H9 (cell line): ENCODE results near the gene OAS2. TPM values are rescaled to one million over a fixed set of nuclear protein-coding genes. Genes with fewer than 3 reads are reported as not detected.

Source experiments
- DNase-seq: peaks from one replicate; pipeline ENCODE4 v3.0.0-alpha.2; 2017
- H2AFZ ChIP-seq: one replicate; pipeline ENCODE4 v1.6.1; 2013; ENCODE audit warnings: mild to moderate bottlenecking, low read length, control low read depth, moderate library complexity
- H2AK5ac ChIP-seq: 2 replicates; pipeline ENCODE4 v1.6.1; 2013; ENCODE audit warnings: low read length, control low read depth, mixed read lengths; ENCODE audit not compliant: insufficient read length
- H2BK120ac ChIP-seq: one replicate; pipeline ENCODE4 v1.6.1; 2013; ENCODE audit warnings: low read depth, mild to moderate bottlenecking, low read length, control low read depth, inconsistent platforms; ENCODE audit not compliant: poor library complexity, severe bottlenecking
- H2BK12ac ChIP-seq: 2 replicates; pipeline ENCODE4 v1.6.1; 2013; ENCODE audit warnings: low read length, control low read depth, mixed read lengths, low read depth; ENCODE audit not compliant: insufficient read length
- H2BK15ac ChIP-seq: 2 replicates; pipeline ENCODE4 v1.6.1; 2013; ENCODE audit warnings: low read depth, low read length, control low read depth
- H2BK20ac ChIP-seq: one replicate; pipeline ENCODE4 v1.6.1; 2013; ENCODE audit warnings: low read depth, mild to moderate bottlenecking, low read length, control low read depth, inconsistent platforms; ENCODE audit not compliant: poor library complexity, severe bottlenecking
- H2BK5ac ChIP-seq: 2 replicates; pipeline ENCODE4 v1.6.1; 2013; ENCODE audit warnings: low read length, control low read depth, mixed read lengths; ENCODE audit not compliant: insufficient read length
- H3K14ac ChIP-seq: 2 replicates; pipeline ENCODE4 v1.6.1; 2013; ENCODE audit warnings: low read length, control low read depth; ENCODE audit not compliant: insufficient read depth
- H3K18ac ChIP-seq: 2 replicates; pipeline ENCODE4 v1.6.1; 2013; ENCODE audit warnings: low read depth, mild to moderate bottlenecking, mixed read lengths, low read length, control low read depth; ENCODE audit not compliant: insufficient read length
- H3K23ac ChIP-seq: 2 replicates; pipeline ENCODE4 v1.6.1; 2013; ENCODE audit warnings: low read length, control low read depth, mixed read lengths, low read depth; ENCODE audit not compliant: insufficient read length
- H3K23me2 ChIP-seq: 2 replicates; pipeline ENCODE4 v1.6.1; 2013; ENCODE audit warnings: low read depth, mild to moderate bottlenecking, mixed read lengths, low read length, control low read depth; ENCODE audit not compliant: insufficient read length, poor library complexity, severe bottlenecking
- H3K27ac ChIP-seq: 2 replicates; pipeline ENCODE4 v1.5.1; 2013; ENCODE audit warnings: low read length, control low read depth, mixed read lengths, low read depth; ENCODE audit not compliant: insufficient read length
- H3K27me3 ChIP-seq: 2 replicates; pipeline ENCODE4 v1.6.1; 2013; ENCODE audit warnings: low read length, control low read depth, inconsistent platforms; ENCODE audit not compliant: insufficient read depth
- H3K4ac ChIP-seq: 2 replicates; pipeline ENCODE4 v1.6.1; 2013; ENCODE audit warnings: low read depth, mild to moderate bottlenecking, control low read depth, inconsistent platforms, low read length, moderate library complexity
- H3K4me1 ChIP-seq: 2 replicates; pipeline ENCODE4 v1.6.1; 2013; ENCODE audit warnings: low read length, control low read depth, inconsistent platforms; ENCODE audit not compliant: insufficient read depth
- H3K4me2 ChIP-seq: 2 replicates; pipeline ENCODE4 v1.6.1; 2013; ENCODE audit warnings: low read length, control low read depth, mixed read lengths; ENCODE audit not compliant: insufficient read length, insufficient read depth
- H3K56ac ChIP-seq: 2 replicates; pipeline ENCODE4 v1.6.1; 2013; ENCODE audit warnings: low read depth, mild to moderate bottlenecking, mixed read lengths, low read length, control low read depth; ENCODE audit not compliant: insufficient read length
- H3K79me1 ChIP-seq: 2 replicates; pipeline ENCODE4 v1.6.1; 2013; ENCODE audit warnings: low read depth, mild to moderate bottlenecking, moderate library complexity, low read length, control low read depth, inconsistent platforms; ENCODE audit not compliant: insufficient read depth, poor library complexity, severe bottlenecking
- H3K79me2 ChIP-seq: 2 replicates; pipeline ENCODE4 v1.6.1; 2013; ENCODE audit warnings: low read length, control low read depth, inconsistent platforms; ENCODE audit not compliant: insufficient read depth
- H3K9ac ChIP-seq: 2 replicates; pipeline ENCODE4 v1.6.1; 2013; ENCODE audit warnings: low read length, control low read depth, mixed read lengths; ENCODE audit not compliant: insufficient read length; ENCODE audit errors: extremely low read depth
- H3K9me3 ChIP-seq: one replicate; pipeline ENCODE4 v1.6.1; 2013; ENCODE audit warnings: low read depth, low read length, inconsistent platforms; ENCODE audit not compliant: control insufficient read depth
- H3T11ph ChIP-seq: one replicate; pipeline ENCODE4 v1.6.1; 2013; ENCODE audit warnings: mild to moderate bottlenecking, low read length, control low read depth, inconsistent platforms
- H4K20me1 ChIP-seq: one replicate; pipeline ENCODE4 v1.6.1; 2013; ENCODE audit not compliant: control insufficient read depth, insufficient read length, insufficient read depth
- H4K5ac ChIP-seq: 2 replicates; pipeline ENCODE4 v1.6.1; 2013; ENCODE audit warnings: low read depth, mild to moderate bottlenecking, mixed read lengths, low read length, control low read depth; ENCODE audit not compliant: insufficient read length
- H4K8ac ChIP-seq: replicated peaks from 2 replicates; pipeline ENCODE4 v1.6.1; 2013; ENCODE audit warnings: low read length, control low read depth, mixed read lengths, low read depth; ENCODE audit not compliant: insufficient read length
- H4K91ac ChIP-seq: 2 replicates; pipeline ENCODE4 v1.6.1; 2013; ENCODE audit warnings: low read depth, mild to moderate bottlenecking, moderate library complexity, mixed read lengths, low read length, control low read depth; ENCODE audit not compliant: insufficient read length
- H3K27ac Mint-ChIP-seq, 3 experiments: 2 replicates in 2 of 3; 3 replicates in 1 of 3; pipeline ENCODE4 v1.8.0; 2020 to 2021; ENCODE audit warnings: mixed read lengths in 3 of 3, mild to moderate bottlenecking in 1 of 3, moderate library complexity in 1 of 3
- H3K27me3 Mint-ChIP-seq: 2 replicates; pipeline ENCODE4 v1.8.0; 2021; ENCODE audit warnings: low read depth, mild to moderate bottlenecking, moderate library complexity, mixed read lengths
- H3K36me3 Mint-ChIP-seq, 3 experiments: 2 replicates in 2 of 3; 3 replicates in 1 of 3; pipeline ENCODE4 v1.8.0; 2020 to 2021; ENCODE audit warnings: low read depth in 3 of 3, mixed read lengths in 3 of 3; ENCODE audit not compliant: insufficient read depth in 1 of 3
- H3K4me1 Mint-ChIP-seq, 2 experiments: 2 replicates each; pipeline ENCODE4 v1.8.0; 2020; ENCODE audit warnings: mixed read lengths in 2 of 2
- H3K4me3 Mint-ChIP-seq, 2 experiments: 2 replicates in 1 of 2; 3 replicates in 1 of 2; pipeline ENCODE4 v1.8.0; 2020 to 2021; ENCODE audit warnings: mild to moderate bottlenecking in 2 of 2, mixed read lengths in 2 of 2, moderate library complexity in 1 of 2
- H3K9me3 Mint-ChIP-seq, 2 experiments: 2 replicates in 1 of 2; 3 replicates in 1 of 2; pipeline ENCODE4 v1.8.0; 2020; ENCODE audit warnings: mild to moderate bottlenecking in 2 of 2, mixed read lengths in 2 of 2, moderate library complexity in 1 of 2
- WGBS: extraction: QIAGEN DNeasy Blood & Tissue Kit; methylation state at CpG from one replicate; pipeline ENCODE4 v1.1.7; 2013; ENCODE audit warnings: missing lambda C conversion rate, low lambda C conversion rate, mixed read lengths; ENCODE audit not compliant: insufficient read length; ENCODE audit errors: extremely low coverage; 5-methylcytosine and 5-hydroxymethylcytosine counted together
- total RNA-seq: library from RNA; stranded (reverse); gene quantifications from 2 replicates; pipeline ENCODE4 v1.2.1, GENCODE V29; 2021
- TF ChIP-seq, protein P1 (sequence below): fragments of 200-600 bp; sonication (generic); conservative IDR thresholded peaks from 3 replicates; pipeline ENCODE4 v1.8.0; 2021; ENCODE audit warnings: antibody characterized with exemption, mild to moderate bottlenecking

Gene OAS2
- total RNA-seq, 1 experiment from 2014 or later: not detected

DNA sequence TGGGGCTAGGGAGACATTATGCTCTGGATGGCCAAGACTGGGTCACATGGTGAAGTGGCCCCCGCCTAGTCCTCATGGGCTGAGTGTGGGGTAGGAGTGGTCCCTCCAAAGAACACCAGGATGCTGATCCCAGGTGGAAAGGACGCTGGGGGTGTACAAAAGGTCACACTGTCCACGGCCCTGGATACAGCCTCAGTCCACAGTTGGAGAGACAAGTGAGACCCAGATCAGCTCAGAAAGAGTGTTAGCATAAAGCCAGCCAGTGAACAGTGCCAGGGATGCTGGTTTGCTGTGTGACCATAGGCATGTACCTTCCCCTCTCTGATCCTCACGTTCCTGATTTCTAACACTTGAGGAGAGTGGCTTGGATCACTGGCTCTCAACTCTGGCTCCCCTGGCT, 13.4 kb upstream of the OAS2 start:
- no peaks in the 10 kb centered on the region for H3K27me3 ChIP-seq
- H3K4me2 ChIP-seq: no peak overlapping the region
- Mint-ChIP-seq H3K4me3 (no peak overlapping the region), H3K4me1 (peaks cover 0 to 2% of the 10 kb centered on the region in 2 experiments; a peak in 1 of 4 replicates), H3K9me3 (peaks cover 4 to 14% of the 10 kb centered on the region in 2 experiments; a peak in 4 of 5 replicates), H3K36me3 (peaks cover 0 to 5% (median 2%) of the 10 kb centered on the region in 3 experiments; a peak in 5 of 7 replicates), H3K27ac (no peak overlapping the region), H3K27me3 (peaks cover 11% of the 10 kb centered on the region)
- no peak overlapping the region for H2AFZ ChIP-seq
- H3K23ac ChIP-seq: no peak overlapping the region
- no peak overlapping the region for H2BK15ac ChIP-seq
- H3K23me2 ChIP-seq: peaks cover 3% of the 10 kb centered on the region
- no peak overlapping the region for H2BK5ac ChIP-seq
- no CpG with 5 or more reads among the region's 4 CpGs for WGBS
- no peak overlapping the region for H3K56ac ChIP-seq
- no peak overlapping the region for H2BK120ac ChIP-seq
- H3K9me3 ChIP-seq: no peaks in the 10 kb centered on the region
- no peaks in the 10 kb centered on the region for H3K4me1 ChIP-seq
- no peak overlapping the region for H3K14ac ChIP-seq
- DNase-seq: no peak
- no peaks in the 10 kb centered on the region for H3K79me1 ChIP-seq
- H2AK5ac ChIP-seq: no peak overlapping the region
- no peak overlapping the region for H4K91ac ChIP-seq
- no peaks in the 10 kb centered on the region for H3K79me2 ChIP-seq
- no peak overlapping the region for H3K18ac ChIP-seq
- H3K27ac ChIP-seq: no peak overlapping the region
- H4K5ac ChIP-seq: no peak overlapping the region
- no peak overlapping the region for H3K4ac ChIP-seq
- no peaks in the 10 kb centered on the region for H4K20me1 ChIP-seq
- TF ChIP-seq, protein P1, sequence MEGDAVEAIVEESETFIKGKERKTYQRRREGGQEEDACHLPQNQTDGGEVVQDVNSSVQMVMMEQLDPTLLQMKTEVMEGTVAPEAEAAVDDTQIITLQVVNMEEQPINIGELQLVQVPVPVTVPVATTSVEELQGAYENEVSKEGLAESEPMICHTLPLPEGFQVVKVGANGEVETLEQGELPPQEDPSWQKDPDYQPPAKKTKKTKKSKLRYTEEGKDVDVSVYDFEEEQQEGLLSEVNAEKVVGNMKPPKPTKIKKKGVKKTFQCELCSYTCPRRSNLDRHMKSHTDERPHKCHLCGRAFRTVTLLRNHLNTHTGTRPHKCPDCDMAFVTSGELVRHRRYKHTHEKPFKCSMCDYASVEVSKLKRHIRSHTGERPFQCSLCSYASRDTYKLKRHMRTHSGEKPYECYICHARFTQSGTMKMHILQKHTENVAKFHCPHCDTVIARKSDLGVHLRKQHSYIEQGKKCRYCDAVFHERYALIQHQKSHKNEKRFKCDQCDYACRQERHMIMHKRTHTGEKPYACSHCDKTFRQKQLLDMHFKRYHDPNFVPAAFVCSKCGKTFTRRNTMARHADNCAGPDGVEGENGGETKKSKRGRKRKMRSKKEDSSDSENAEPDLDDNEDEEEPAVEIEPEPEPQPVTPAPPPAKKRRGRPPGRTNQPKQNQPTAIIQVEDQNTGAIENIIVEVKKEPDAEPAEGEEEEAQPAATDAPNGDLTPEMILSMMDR: no peak
- H3K9ac ChIP-seq: no peak overlapping the region
- H3T11ph ChIP-seq: no peak overlapping the region
- no peak overlapping the region for H2BK12ac ChIP-seq
- no peak overlapping the region for H2BK20ac ChIP-seq
- no peak overlapping the region for H4K8ac ChIP-seq
